ENCODE results near the gene CHMP5.

Gene CHMP5

GRCh38 chr9:33320230-33320567, 55.4 kb downstream of the CHMP5 start:
- no peak for DNase-seq

GRCh38 chr9:33320568-33321261, 55.9 kb downstream of the CHMP5 start:
- DNase-seq: peak in 1 of 2 donors; percentile 31

- DNase-seq: no peak
These were observed 64.3 kb downstream of the CHMP5 start for GRCh38 chr9:33329117-33329563.

GRCh38 chr9:33329979-33330378, 65.1 kb downstream of the CHMP5 start:
- DNase-seq: no peak

- DNase-seq: no peak
These were observed 66.6 kb downstream of the CHMP5 start for GRCh38 chr9:33331377-33331891.

Data from hippocampal formation (tissue), 2 donors.